Testis (tissue), 2 donors: ENCODE measurements around the gene FBXO33.

Source experiments
- POLR2A ChIP-seq: fragments of 450-650 bp; IDR thresholded peaks from one replicate; pipeline ENCODE4 v1.6.1; 2017; ENCODE audit warnings: antibody characterized with exemption, mild to moderate bottlenecking, moderate library complexity
- TF ChIP-seq, protein P1 (sequence below), 3 experiments: fragments of 450-650 bp in 2 of 3; fragments of 200-600 bp in 1 of 3; sonication (generic) in 1 of 3; IDR thresholded peaks; one replicate each; pipeline ENCODE4 v1.5.1; 2016 to 2019; ENCODE audit warnings: antibody characterized with exemption in 3 of 3, mild to moderate bottlenecking in 2 of 3, moderate library complexity in 1 of 3

DNA sequence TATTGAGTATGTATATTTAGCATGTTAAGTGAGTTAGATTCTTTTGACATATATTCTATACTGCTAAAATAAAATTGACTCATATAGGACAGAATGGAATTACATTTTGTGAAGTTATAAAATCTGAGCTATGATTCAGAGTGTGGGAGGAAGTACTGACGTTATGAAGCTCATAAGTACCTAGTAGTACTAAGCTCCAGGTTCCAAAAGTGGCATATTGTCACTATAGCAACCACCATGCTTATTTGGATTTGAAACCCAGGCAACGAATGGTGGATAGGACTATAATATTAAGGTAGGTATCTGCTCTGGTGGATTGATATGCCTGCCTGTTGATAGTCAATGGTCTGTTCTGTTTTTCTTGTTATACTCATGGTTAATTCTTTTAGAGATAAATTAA, 2.2 kb upstream of the FBXO33 start:
- TF ChIP-seq, protein P1, sequence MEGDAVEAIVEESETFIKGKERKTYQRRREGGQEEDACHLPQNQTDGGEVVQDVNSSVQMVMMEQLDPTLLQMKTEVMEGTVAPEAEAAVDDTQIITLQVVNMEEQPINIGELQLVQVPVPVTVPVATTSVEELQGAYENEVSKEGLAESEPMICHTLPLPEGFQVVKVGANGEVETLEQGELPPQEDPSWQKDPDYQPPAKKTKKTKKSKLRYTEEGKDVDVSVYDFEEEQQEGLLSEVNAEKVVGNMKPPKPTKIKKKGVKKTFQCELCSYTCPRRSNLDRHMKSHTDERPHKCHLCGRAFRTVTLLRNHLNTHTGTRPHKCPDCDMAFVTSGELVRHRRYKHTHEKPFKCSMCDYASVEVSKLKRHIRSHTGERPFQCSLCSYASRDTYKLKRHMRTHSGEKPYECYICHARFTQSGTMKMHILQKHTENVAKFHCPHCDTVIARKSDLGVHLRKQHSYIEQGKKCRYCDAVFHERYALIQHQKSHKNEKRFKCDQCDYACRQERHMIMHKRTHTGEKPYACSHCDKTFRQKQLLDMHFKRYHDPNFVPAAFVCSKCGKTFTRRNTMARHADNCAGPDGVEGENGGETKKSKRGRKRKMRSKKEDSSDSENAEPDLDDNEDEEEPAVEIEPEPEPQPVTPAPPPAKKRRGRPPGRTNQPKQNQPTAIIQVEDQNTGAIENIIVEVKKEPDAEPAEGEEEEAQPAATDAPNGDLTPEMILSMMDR (IDR thresholded peaks at IDR 0.05), result no peak
- TF ChIP-seq POLR2A, result no peak
